Measurements from ENCODE around the gene SART1. TPM values are rescaled to one million over a fixed set of nuclear protein-coding genes. Genes with fewer than 3 reads are reported as not detected.
"Not testable (repeated sequence)": the region's sequence is repeated elsewhere in the genome, so short reads cannot be mapped to it uniquely, and the experiment has no call there.

SART1 gene
- total RNA-seq, 1 donor from 2014 or later: 45.9 TPM

GRCh38 chr11:66023186-66023440 lies 61.6 kb downstream of the SART1 start:
- not testable (repeated sequence) for H3K9me3 ChIP-seq (ENCODE audit: control insufficient read depth in 3 of 3, low read length in 3 of 3); H3K36me3 ChIP-seq (ENCODE audit: control insufficient read depth in 3 of 3, insufficient read depth in 3 of 3, low read length in 3 of 3); H3K27me3 ChIP-seq (ENCODE audit: control insufficient read depth in 3 of 3, insufficient read depth in 3 of 3, low read length in 3 of 3); H3K9ac ChIP-seq (ENCODE audit: low read depth in 1 of 3, low read length in 3 of 3); H3K4me3 ChIP-seq (ENCODE audit: low read length in 3 of 3); H3K27ac ChIP-seq (ENCODE audit: low read depth, low read length); H3K4me1 ChIP-seq (ENCODE audit: control insufficient read depth in 3 of 3, insufficient read depth in 3 of 3, low read length in 3 of 3)

GRCh38 chr11:66026017-66026529 lies 64.5 kb downstream of the SART1 start, which contains the start of gene CATSPER1:
CATSPER1 (minus strand) TSS chr11:66026479; CDS start chr11:66026379, 100 bp downstream.
- Histone ChIP-seq H3K9me3 (ENCODE audit: control insufficient read depth in 3 of 3, low read length in 3 of 3) (no peaks in the 10 kb centered on the region), H3K27me3 (ENCODE audit: control insufficient read depth in 3 of 3, insufficient read depth in 3 of 3, low read length in 3 of 3) (peaks cover 0 to 3% (median 0%) of the 10 kb centered on the region in 3 donors), H3K36me3 (ENCODE audit: control insufficient read depth in 3 of 3, insufficient read depth in 3 of 3, low read length in 3 of 3) (no peaks in the 10 kb centered on the region), H3K4me3 (ENCODE audit: low read length in 3 of 3) (no peak within 1 kb of the TSS), H3K9ac (ENCODE audit: low read depth in 1 of 3, low read length in 3 of 3) (no peak within 1 kb of the TSS), H3K4me1 (ENCODE audit: control insufficient read depth in 3 of 3, insufficient read depth in 3 of 3, low read length in 3 of 3) (peaks cover 5 to 10% (median 7%) of the 10 kb centered on the region in 3 donors), H3K27ac (ENCODE audit: low read depth, low read length) (no peak within 1 kb of the TSS)

Other genes starting within 250 kb of the SART1 start
- 44.9 TPM for gene KAT5, start 249.5 kb upstream of the SART1 start, total RNA-seq
- gene RNASEH2C, start 240.9 kb upstream of the SART1 start, total RNA-seq: 11.0 TPM
- 2.1 TPM for gene AP5B1, start 180.8 kb upstream of the SART1 start, total RNA-seq
- not detected for gene OVOL1, start 174.7 kb upstream of the SART1 start, total RNA-seq
- gene SNX32, start 127.8 kb upstream of the SART1 start, total RNA-seq: under 0.01 TPM
- gene CFL1, start 103.6 kb upstream of the SART1 start, total RNA-seq: 275 TPM
- 34.4 TPM for gene MUS81, start 101.3 kb upstream of the SART1 start, total RNA-seq
- gene EFEMP2, start 88.9 kb upstream of the SART1 start, total RNA-seq: 35.0 TPM
- gene CTSW, start 81.9 kb upstream of the SART1 start, total RNA-seq: 1.0 TPM
- gene FIBP, start 73.3 kb upstream of the SART1 start, total RNA-seq: 110 TPM
- gene CCDC85B, start 71.1 kb upstream of the SART1 start, total RNA-seq: 12.0 TPM
- not detected for gene FOSL1, start 61.3 kb upstream of the SART1 start, total RNA-seq
- gene C11orf68, start 42.7 kb upstream of the SART1 start, total RNA-seq: 12.5 TPM
- 71.0 TPM for gene DRAP1, start 42.3 kb upstream of the SART1 start, total RNA-seq
- not detected for gene TSGA10IP, start 16.3 kb upstream of the SART1 start, total RNA-seq
- 20.9 TPM for gene EIF1AD, start 40.4 kb downstream of the SART1 start, total RNA-seq
- gene BANF1, start 40.8 kb downstream of the SART1 start, total RNA-seq: 26.6 TPM
- gene CST6, start 50.3 kb downstream of the SART1 start, total RNA-seq: not detected
- gene CATSPER1, start 64.7 kb downstream of the SART1 start, total RNA-seq: not detected
- under 0.01 TPM for gene GAL3ST3, start 87.4 kb downstream of the SART1 start, total RNA-seq
- 62.1 TPM for gene SF3B2, start 90.6 kb downstream of the SART1 start, total RNA-seq
- gene PACS1, start 108.5 kb downstream of the SART1 start, total RNA-seq: 13.6 TPM